HepG2 (cell line): ENCODE data around the gene AHSG. TPM values are rescaled to one million over a fixed set of nuclear protein-coding genes. Genes with fewer than 3 reads are reported as not detected.

ENCODE experiments used
- AGO2 ChIP-seq: fragments of 200-400 bp; formaldehyde crosslinking; optimal IDR thresholded peaks from 2 replicates; pipeline ENCODE3; 2017; ENCODE audit warnings: mild to moderate bottlenecking, low read depth, low read length, moderate library complexity
- BCL6 ChIP-seq: IDR thresholded peaks from 2 replicates; pipeline ENCODE4 v1.6.1; 2016; ENCODE audit warnings: missing genetic modification reagents, missing compliant biosample characterization
- E2F1 ChIP-seq: sonication (generic); formaldehyde crosslinking; IDR thresholded peaks from 2 replicates; pipeline ENCODE4 v1.5.0; 2020; ENCODE audit warnings: missing genetic modification reagents
- HNRNPK ChIP-seq: fragments of 200-400 bp; formaldehyde crosslinking; IDR thresholded peaks from 2 replicates; pipeline ENCODE4 v1.6.1; 2018; ENCODE audit warnings: low read length, low read depth, moderate library complexity, mild to moderate bottlenecking; ENCODE audit not compliant: poor library complexity, severe bottlenecking
- HOXD1 ChIP-seq: sonication (generic); formaldehyde crosslinking; IDR thresholded peaks from 2 replicates; pipeline ENCODE4 v1.5.0; 2020; ENCODE audit warnings: missing genetic modification reagents
- IRX3 ChIP-seq: sonication (generic); formaldehyde crosslinking; IDR thresholded peaks from 2 replicates; pipeline ENCODE4 v1.8.1; 2023; ENCODE audit warnings: mild to moderate bottlenecking, low read depth, missing genetic modification reagents, borderline replicate concordance
- NFRKB ChIP-seq: fragments of 450-650 bp; IDR thresholded peaks from 2 replicates; pipeline ENCODE4 v1.6.1; 2017
- NR2F6 ChIP-seq, 2 experiments: IDR thresholded peaks; 2 replicates each; pipeline ENCODE4 v1.6.1; 2016; ENCODE audit warnings: antibody characterized with exemption in 1 of 2, mild to moderate bottlenecking in 1 of 2
- NRL ChIP-seq: sonication (generic); formaldehyde crosslinking; IDR thresholded peaks from 2 replicates; pipeline ENCODE4 v1.5.0; 2020; ENCODE audit warnings: missing genetic modification reagents, mild to moderate bottlenecking, moderate library complexity, borderline replicate concordance
- POLR2A ChIP-seq, 2 experiments: IDR thresholded peaks; 2 replicates each; pipeline ENCODE4 v1.6.1; 2011; ENCODE audit warnings: low read depth in 2 of 2, low read length in 2 of 2, mild to moderate bottlenecking in 1 of 2, moderate library complexity in 1 of 2; ENCODE audit not compliant: insufficient read depth in 1 of 2
- RARA ChIP-seq: IDR thresholded peaks from 2 replicates; pipeline ENCODE4 v1.6.1; 2016; ENCODE audit warnings: missing genetic modification reagents, missing compliant biosample characterization
- RBM22 ChIP-seq: fragments of 200-400 bp; formaldehyde crosslinking; optimal IDR thresholded peaks from 2 replicates; pipeline ENCODE3; 2017; ENCODE audit warnings: mild to moderate bottlenecking, low read length, moderate library complexity
- TBP ChIP-seq: sonication (generic); formaldehyde crosslinking; IDR thresholded peaks from 2 replicates; pipeline ENCODE4 v1.5.0; 2020; ENCODE audit warnings: missing genetic modification reagents
- TOE1 ChIP-seq: sonication (generic); formaldehyde crosslinking; IDR thresholded peaks from 2 replicates; pipeline ENCODE4 v1.4.0; 2020; ENCODE audit warnings: mild to moderate bottlenecking, missing genetic modification reagents
- TP53 ChIP-seq: sonication (generic); formaldehyde crosslinking; conservative IDR thresholded peaks from 2 replicates; pipeline ENCODE4 v1.4.0; 2020; ENCODE audit warnings: missing genetic modification reagents
- ZBTB25 ChIP-seq: IDR thresholded peaks from 2 replicates; pipeline ENCODE4 v1.6.1; 2018; ENCODE audit warnings: missing genetic modification reagents
- ZC3H13 ChIP-seq: sonication (generic); formaldehyde crosslinking; IDR thresholded peaks from 2 replicates; pipeline ENCODE4 v1.8.1; 2023; ENCODE audit warnings: mild to moderate bottlenecking, missing genetic modification reagents, moderate library complexity
- ZNF138 ChIP-seq: sonication (generic); formaldehyde crosslinking; IDR thresholded peaks from 2 replicates; pipeline ENCODE4 v1.5.0; 2020; ENCODE audit warnings: mild to moderate bottlenecking, low read depth, missing genetic modification reagents
- ZNF788 ChIP-seq: sonication (generic); formaldehyde crosslinking; IDR thresholded peaks from 2 replicates; pipeline ENCODE4 v1.5.0; 2020; ENCODE audit warnings: mild to moderate bottlenecking, missing genetic modification reagents, borderline replicate concordance
- polyA plus RNA-seq, 8 experiments: library from polyadenylated mRNA; depleted of rRNA in 3 of 8; stranded (reverse) in 7 of 8; unstranded in 1 of 8; fragments of >200 nt; fragmentation: Illumina TruSeq in 4 of 8; extraction: Trizol in 4 of 8; gene quantifications; 2 replicates each; pipeline versions ENCODE4 v1.2.1 to v1.2.3, GENCODE V29; 2011 to 2016; ENCODE audit warnings: low read depth in 4 of 8, missing spikeins in 1 of 8, mixed read lengths in 1 of 8; ENCODE audit not compliant: insufficient read depth in 1 of 8
- total RNA-seq, 5 experiments: library from RNA; depleted of rRNA; stranded (reverse); fragments of >200 nt; fragmentation: Illumina TruSeq; extraction: Trizol; gene quantifications; 2 replicates each; pipeline ENCODE4 v1.2.3, GENCODE V29; 2016; ENCODE audit warnings: low read depth in 1 of 5
- TF ChIP-seq, protein P1 (sequence below): sonication (generic); formaldehyde crosslinking; IDR thresholded peaks from 2 replicates; pipeline ENCODE4 v1.9.0; 2021; ENCODE audit warnings: missing genetic modification reagents, borderline replicate concordance
- TF ChIP-seq, protein P2 (sequence below), 2 experiments: sonication (generic) in 1 of 2; formaldehyde crosslinking in 1 of 2; IDR thresholded peaks; 2 replicates each; pipeline versions ENCODE4 v1.4.0 to v1.6.1; 2018 to 2020; ENCODE audit warnings: missing genetic modification reagents in 2 of 2, borderline replicate concordance in 1 of 2, low read depth in 1 of 2, mild to moderate bottlenecking in 1 of 2, missing biosample characterization in 1 of 2
- TF ChIP-seq, protein P3 (sequence below): sonication (generic); formaldehyde crosslinking; IDR thresholded peaks from 2 replicates; pipeline ENCODE4 v1.9.0; 2021; ENCODE audit warnings: missing genetic modification reagents, mild to moderate bottlenecking, borderline replicate concordance

The AHSG gene
- total and polyA plus RNA-seq, 2 of the 13 experiments (the other 11 are each of a cell fraction or from before 2014, with no cell fraction given): 2,043 to 19,152 TPM

DNA sequence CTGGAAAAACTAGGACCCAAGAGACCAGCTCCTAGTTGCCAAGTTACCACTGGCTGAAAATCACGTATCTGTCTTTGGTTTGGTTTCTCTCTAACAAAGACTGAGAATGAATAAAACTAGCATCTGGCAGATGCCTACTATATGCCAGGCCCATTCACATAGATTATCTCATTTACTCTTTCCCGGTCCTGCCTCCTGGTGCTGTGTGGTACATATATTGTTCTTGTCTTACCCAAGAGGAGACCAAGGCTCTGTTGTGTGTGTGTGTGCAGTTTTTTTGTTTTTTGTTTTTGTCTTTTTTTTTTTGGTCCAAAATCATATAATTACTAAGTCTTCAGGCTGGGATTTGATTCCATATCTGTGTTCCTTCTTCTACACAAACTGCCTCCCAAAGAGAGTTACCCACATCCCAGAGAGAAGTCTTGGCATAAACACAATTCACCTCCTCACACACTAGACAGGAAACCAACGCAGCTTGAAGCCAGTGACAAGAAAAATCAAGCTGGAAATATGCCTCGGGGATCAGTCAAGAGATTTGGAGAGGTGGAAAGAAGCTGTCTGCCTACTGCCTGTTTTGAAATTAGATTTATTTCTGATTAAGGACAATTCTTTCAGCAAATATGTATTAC lies 891 bp downstream of the AHSG start (continued):
- no peak for TF ChIP-seq BCL6 (CRISPR knock-in tag)
- TF ChIP-seq NRL (CRISPR knock-in tag): no peak
- TF ChIP-seq TP53 (CRISPR knock-in tag): peak; percentile 57; the same call in 1 of the 2 replicates
- TF ChIP-seq ZNF788 (CRISPR knock-in tag): no peak
- no peak for TF ChIP-seq TOE1 (CRISPR knock-in tag)
- TF ChIP-seq, protein P1, sequence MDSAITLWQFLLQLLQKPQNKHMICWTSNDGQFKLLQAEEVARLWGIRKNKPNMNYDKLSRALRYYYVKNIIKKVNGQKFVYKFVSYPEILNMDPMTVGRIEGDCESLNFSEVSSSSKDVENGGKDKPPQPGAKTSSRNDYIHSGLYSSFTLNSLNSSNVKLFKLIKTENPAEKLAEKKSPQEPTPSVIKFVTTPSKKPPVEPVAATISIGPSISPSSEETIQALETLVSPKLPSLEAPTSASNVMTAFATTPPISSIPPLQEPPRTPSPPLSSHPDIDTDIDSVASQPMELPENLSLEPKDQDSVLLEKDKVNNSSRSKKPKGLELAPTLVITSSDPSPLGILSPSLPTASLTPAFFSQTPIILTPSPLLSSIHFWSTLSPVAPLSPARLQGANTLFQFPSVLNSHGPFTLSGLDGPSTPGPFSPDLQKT: no peak
- peak; percentile 44 for TF ChIP-seq HNRNPK
- TF ChIP-seq, protein P2, sequence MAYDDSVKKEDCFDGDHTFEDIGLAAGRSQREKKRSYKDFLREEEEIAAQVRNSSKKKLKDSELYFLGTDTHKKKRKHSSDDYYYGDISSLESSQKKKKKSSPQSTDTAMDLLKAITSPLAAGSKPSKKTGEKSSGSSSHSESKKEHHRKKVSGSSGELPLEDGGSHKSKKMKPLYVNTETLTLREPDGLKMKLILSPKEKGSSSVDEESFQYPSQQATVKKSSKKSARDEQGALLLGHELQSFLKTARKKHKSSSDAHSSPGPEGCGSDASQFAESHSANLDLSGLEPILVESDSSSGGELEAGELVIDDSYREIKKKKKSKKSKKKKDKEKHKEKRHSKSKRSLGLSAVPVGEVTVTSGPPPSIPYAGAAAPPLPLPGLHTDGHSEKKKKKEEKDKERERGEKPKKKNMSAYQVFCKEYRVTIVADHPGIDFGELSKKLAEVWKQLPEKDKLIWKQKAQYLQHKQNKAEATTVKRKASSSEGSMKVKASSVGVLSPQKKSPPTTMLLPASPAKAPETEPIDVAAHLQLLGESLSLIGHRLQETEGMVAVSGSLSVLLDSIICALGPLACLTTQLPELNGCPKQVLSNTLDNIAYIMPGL (CRISPR knock-in tag; IDR thresholded peaks at IDR 0.05; ENCODE audit: borderline replicate concordance in 1 of 2, low read depth in 1 of 2): 0 out of 4 replicates have a peak, but pooled peaks have one; percentile 3 to 5
- 0 out of 2 replicates have a peak, but pooled peaks have one; percentile 11 for TF ChIP-seq E2F1 (CRISPR knock-in tag)
- TF ChIP-seq IRX3 (CRISPR knock-in tag): no peak
- TF ChIP-seq RBM22: peak; percentile 95
- 0 out of 2 replicates have a peak, but pooled peaks have one; percentile 22 for TF ChIP-seq HOXD1
- TF ChIP-seq ZC3H13: peak; percentile 6; the same call in 1 of the 2 replicates
- no peak for TF ChIP-seq NFRKB
- TF ChIP-seq RARA: peak; percentile 25; the same call in 1 of the 2 replicates
- TF ChIP-seq AGO2: peak; percentile 81
- TF ChIP-seq ZBTB25 (CRISPR knock-in tag): no peak; the same call in 1 of the 2 replicates
- TF ChIP-seq NR2F6 (IDR thresholded peaks at IDR 0.05): no peak
- 0 out of 2 replicates have a peak, but pooled peaks have one; percentile 11 for TF ChIP-seq NR2F6 (CRISPR knock-in tag; IDR thresholded peaks at IDR 0.05)
- TF ChIP-seq, protein P3, sequence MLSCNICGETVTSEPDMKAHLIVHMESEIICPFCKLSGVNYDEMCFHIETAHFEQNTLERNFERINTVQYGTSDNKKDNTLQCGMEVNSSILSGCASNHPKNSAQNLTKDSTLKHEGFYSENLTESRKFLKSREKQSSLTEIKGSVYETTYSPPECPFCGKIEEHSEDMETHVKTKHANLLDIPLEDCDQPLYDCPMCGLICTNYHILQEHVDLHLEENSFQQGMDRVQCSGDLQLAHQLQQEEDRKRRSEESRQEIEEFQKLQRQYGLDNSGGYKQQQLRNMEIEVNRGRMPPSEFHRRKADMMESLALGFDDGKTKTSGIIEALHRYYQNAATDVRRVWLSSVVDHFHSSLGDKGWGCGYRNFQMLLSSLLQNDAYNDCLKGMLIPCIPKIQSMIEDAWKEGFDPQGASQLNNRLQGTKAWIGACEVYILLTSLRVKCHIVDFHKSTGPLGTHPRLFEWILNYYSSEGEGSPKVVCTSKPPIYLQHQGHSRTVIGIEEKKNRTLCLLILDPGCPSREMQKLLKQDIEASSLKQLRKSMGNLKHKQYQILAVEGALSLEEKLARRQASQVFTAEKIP (CRISPR knock-in tag): no peak
- peak in 1 of 2 experiments; percentile 49; a peak in 1 of 4 replicates for TF ChIP-seq POLR2A (IDR thresholded peaks at IDR 0.05; ENCODE audit: insufficient read depth in 1 of 2, low read depth in 2 of 2, low read length in 2 of 2)
- TF ChIP-seq TBP: 0 out of 2 replicates have a peak, but pooled peaks have one; percentile 5
- TF ChIP-seq ZNF138 (CRISPR knock-in tag): 0 out of 2 replicates have a peak, but pooled peaks have one; percentile 59
